GM12873 (cell line): ENCODE results near the gene COL28A1.

ENCODE experiments used
- TF ChIP-seq, protein P1 (sequence below): IDR thresholded peaks from 2 replicates; pipeline ENCODE4 v1.5.1; 2012; ENCODE audit warnings: low read depth, mild to moderate bottlenecking, moderate library complexity, low read length, control low read depth; ENCODE audit not compliant: insufficient read depth; ENCODE audit errors: missing control alignments

Gene COL28A1

DNA sequence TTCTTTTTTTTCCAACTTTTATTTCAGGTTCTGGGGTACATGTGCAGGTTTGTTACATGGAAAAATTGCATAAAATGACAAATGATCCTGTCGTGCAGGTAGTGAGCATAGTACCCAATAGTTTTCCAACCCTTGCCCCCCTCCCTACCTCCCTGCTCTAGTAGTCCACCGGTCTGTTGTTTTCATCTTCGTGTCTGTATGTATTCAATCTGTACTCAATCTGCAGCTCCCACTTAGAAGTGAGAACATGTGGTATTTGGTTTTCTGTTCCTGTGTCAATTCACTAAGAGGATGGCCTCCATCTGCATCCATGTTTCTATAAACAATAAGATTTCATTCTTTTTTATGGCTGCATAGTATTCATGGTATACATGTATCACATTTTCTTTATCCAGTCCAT, 202.1 kb downstream of the COL28A1 start:
- TF ChIP-seq, protein P1, sequence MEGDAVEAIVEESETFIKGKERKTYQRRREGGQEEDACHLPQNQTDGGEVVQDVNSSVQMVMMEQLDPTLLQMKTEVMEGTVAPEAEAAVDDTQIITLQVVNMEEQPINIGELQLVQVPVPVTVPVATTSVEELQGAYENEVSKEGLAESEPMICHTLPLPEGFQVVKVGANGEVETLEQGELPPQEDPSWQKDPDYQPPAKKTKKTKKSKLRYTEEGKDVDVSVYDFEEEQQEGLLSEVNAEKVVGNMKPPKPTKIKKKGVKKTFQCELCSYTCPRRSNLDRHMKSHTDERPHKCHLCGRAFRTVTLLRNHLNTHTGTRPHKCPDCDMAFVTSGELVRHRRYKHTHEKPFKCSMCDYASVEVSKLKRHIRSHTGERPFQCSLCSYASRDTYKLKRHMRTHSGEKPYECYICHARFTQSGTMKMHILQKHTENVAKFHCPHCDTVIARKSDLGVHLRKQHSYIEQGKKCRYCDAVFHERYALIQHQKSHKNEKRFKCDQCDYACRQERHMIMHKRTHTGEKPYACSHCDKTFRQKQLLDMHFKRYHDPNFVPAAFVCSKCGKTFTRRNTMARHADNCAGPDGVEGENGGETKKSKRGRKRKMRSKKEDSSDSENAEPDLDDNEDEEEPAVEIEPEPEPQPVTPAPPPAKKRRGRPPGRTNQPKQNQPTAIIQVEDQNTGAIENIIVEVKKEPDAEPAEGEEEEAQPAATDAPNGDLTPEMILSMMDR, result no peak

DNA sequence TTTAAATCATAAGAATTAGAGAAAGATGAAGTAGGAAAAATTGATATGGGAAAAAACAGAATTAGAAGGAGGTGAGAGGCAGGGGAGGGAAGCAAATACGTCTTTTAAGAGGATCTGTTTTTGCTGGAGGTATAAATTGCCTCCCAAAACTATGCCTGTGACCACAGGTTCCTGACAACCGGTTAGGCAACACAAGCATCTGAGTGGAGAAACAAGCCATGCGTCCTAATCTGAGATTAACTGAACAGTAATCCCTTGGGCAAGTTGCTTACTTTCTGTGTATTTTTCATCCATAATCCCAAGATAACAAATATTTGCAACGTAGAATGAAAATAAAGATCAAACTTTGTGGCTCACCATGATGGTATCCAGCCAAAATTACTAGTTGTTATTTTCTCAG, 204.2 kb downstream of the COL28A1 start:
- TF ChIP-seq, protein P1, result no peak

GRCh38 chr7:7330997-7331396, 204.7 kb downstream of the COL28A1 start:
- TF ChIP-seq, protein P1, result no peak

DNA sequence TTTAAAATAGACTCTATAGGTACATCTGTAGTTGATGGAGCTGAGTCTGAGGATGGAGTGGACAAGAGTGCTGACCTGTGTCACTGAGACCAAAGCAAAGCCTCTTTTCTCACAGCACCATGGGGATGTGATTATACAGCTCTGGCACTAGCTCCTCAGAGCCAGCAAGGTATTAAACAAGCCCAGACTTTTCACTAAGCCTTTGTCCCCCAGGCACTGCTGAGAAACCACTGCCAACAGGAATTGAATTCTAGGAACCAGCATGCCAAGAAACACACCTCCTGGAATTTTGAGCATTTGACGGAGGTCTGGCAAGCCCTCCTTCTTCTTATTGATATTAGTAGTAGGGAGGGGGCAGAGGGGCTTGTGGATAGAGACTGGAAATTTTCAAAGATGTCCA, 206.3 kb downstream of the COL28A1 start:
- TF ChIP-seq, protein P1, result no peak

DNA sequence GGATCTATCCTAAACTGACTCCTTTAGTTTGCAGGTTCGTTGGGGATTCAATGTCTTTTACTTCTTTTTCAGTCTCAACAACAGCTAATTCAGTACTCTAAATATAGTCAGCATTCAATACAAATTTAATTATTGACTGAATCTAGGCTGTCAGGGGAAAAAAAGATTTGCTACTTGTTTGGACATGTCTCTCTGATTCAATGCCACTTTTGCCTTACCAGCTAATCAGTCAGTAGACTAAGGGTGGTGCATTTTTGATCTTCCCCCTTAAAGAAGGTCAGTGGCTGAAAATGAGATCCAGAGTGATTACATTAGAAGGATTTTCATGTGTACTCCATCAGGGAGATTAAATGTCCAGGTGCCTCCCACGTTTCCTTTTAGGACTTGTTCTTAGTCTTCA, 208.2 kb downstream of the COL28A1 start:
- TF ChIP-seq, protein P1, result no peak

DNA sequence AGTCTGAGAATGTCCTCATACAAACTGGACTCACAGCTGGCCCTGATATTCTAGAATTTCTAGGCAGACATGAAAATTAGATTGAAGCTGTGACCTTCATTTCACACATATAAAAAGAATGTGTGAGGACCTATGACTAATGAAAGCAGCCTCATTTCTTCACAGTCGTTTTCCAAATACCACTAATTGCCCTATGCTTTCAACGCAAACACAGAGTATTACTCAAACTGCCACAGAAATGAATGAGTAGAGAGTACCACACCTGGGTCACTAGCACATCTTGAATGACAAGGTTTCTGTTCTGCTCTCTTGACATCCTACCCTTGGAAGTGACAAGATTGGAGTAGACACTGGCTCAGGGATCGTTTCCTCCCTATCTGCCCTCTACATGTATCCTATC, 211.0 kb downstream of the COL28A1 start:
- TF ChIP-seq, protein P1, result no peak

GRCh38 chr7:7323921-7324320, 211.8 kb downstream of the COL28A1 start:
- TF ChIP-seq, protein P1, result no peak

DNA sequence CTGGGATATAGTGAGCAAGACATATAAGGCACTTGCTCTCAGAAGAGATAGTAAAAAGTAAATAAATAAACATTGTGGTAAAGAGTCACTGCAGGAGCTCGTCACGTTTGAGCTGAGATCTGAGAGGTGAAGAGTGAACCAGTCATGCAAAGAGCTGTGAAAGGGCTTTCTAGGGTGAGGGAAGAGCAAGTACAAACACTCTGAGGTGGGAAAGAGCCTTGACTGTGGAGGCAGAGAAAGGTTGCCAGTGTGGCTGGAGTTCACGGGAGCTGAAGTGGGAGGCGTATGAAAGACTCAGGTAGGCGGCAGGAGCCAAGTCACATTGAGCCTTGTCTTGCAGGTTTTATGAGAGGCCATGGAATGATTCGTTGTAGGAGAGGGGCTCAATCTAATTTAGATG, 212.3 kb downstream of the COL28A1 start:
- TF ChIP-seq, protein P1, result no peak
